ENCODE results near the gene ATXN2. TPM values are rescaled to one million over a fixed set of nuclear protein-coding genes. Genes with fewer than 3 reads are reported as not detected.
"Not testable (repeated sequence)": the region's sequence is repeated elsewhere in the genome, so short reads cannot be mapped to it uniquely, and the experiment has no call there.

Gene ATXN2
- total RNA-seq, 1 experiment from 2014 or later = 10.2 TPM

- DNase-seq (ENCODE audit: low spot score) = peak; percentile 88
Observed at GRCh38 chr12:111599453-111600204, 514 bp upstream of the ATXN2 start.

GRCh38 chr12:111597831-111598636 is 1.1 kb downstream of the ATXN2 start:
- no peak for DNase-seq (ENCODE audit: low spot score)

- peak; percentile 78 for DNase-seq (ENCODE audit: low spot score)
Observed at GRCh38 chr12:111596985-111597830, 1.9 kb downstream of the ATXN2 start.

- not testable (repeated sequence) for DNase-seq (ENCODE audit: low spot score)
Observed at GRCh38 chr12:111595341-111595835, 3.7 kb downstream of the ATXN2 start.

- not testable (repeated sequence) for DNase-seq (ENCODE audit: low spot score)
Observed at GRCh38 chr12:111591399-111592010, 7.6 kb downstream of the ATXN2 start.

GRCh38 chr12:111590552-111590951 is 8.6 kb downstream of the ATXN2 start:
- no peak for DNase-seq (ENCODE audit: low spot score)

GRCh38 chr12:111589601-111590000 is 9.5 kb downstream of the ATXN2 start:
- DNase-seq (ENCODE audit: low spot score) = no peak

- no peak for DNase-seq (ENCODE audit: low spot score)
Observed at GRCh38 chr12:111588010-111588409, 11.1 kb downstream of the ATXN2 start.

GRCh38 chr12:111586986-111587385 is 12.1 kb downstream of the ATXN2 start:
- no peak for DNase-seq (ENCODE audit: low spot score)

- DNase-seq (ENCODE audit: low spot score) = no peak
Observed at GRCh38 chr12:111585690-111586089, 13.4 kb downstream of the ATXN2 start.

GRCh38 chr12:111584959-111585358 is 14.2 kb downstream of the ATXN2 start:
- no peak for DNase-seq (ENCODE audit: low spot score)

GRCh38 chr12:111583506-111583905 is 15.6 kb downstream of the ATXN2 start:
- DNase-seq (ENCODE audit: low spot score) = not testable (repeated sequence)

- no peak for DNase-seq (ENCODE audit: low spot score)
Observed at GRCh38 chr12:111582133-111582747, 16.9 kb downstream of the ATXN2 start.

- DNase-seq (ENCODE audit: low spot score) = no peak
Observed at GRCh38 chr12:111581434-111582132, 17.5 kb downstream of the ATXN2 start.

- no peak for DNase-seq (ENCODE audit: low spot score)
Observed at GRCh38 chr12:111580737-111581136, 18.4 kb downstream of the ATXN2 start.

GRCh38 chr12:111580119-111580425 is 19.0 kb downstream of the ATXN2 start:
- DNase-seq (ENCODE audit: low spot score) = no peak

GRCh38 chr12:111578971-111579340 is 20.2 kb downstream of the ATXN2 start:
- DNase-seq (ENCODE audit: low spot score) = no peak

- DNase-seq (ENCODE audit: low spot score) = peak; percentile 70
Observed at GRCh38 chr12:111578276-111578970, 20.7 kb downstream of the ATXN2 start.

- no peak for DNase-seq (ENCODE audit: low spot score)
Observed at GRCh38 chr12:111574797-111575443, 24.2 kb downstream of the ATXN2 start.

Measured in H4 (cell line).